ENCODE results near the gene PKP2. TPM values are rescaled to one million over a fixed set of nuclear protein-coding genes. Genes with fewer than 3 reads are reported as not detected.

PKP2 gene
- polyA plus RNA-seq (2012; ENCODE audit: insufficient read depth, insufficient read length), result not detected

DNA sequence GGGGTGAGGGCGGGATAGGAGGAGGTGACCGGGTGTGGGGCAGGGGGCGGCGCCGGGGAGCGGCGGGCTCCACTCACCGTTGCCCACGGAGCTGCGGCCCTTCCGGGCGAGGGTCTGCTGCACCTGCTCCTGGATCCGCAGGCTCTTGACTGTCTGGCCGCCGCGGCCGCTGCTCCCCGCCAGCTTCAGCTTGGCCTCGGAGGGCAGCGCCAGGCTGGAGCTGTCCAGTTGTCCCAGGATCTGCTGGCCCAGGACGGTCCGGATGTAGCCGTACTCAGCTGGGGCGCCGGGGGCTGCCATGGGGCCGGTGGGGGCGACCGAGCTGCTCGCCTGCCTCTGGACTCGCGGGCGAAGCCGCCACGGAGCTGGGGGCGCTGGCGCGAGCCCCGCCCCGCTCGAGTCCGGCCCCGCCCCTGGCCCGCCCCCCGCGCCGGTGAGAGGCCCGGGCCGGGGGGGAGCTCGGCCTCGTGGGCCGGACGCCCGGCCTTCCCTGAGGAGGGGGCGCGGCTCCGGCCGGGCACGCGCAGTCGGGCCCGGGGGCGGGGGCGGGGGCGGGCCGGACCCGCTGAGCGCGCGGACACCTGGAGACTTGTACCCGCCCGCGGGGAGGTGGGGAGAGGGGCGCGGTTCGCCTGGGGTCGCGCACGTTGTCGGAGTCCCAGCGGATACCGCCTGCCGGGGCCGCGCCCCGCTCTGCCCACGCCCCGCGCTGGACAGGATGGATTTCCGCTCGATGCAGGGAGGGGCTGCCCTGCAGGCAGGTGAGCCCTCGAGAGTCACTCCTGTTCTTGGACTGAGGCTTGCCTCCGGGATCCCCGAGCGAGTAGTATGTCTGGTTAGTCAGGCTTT, at the start of gene PKP2:
Gene PKP2 (minus strand): TSS at position 346 of the 849 bp plus-strand sequence. CDS start 46 bp downstream, at position 300.
- H3K4me3 ChIP-seq (ENCODE audit: low read length), result no peak within 1 kb of the TSS

DNA sequence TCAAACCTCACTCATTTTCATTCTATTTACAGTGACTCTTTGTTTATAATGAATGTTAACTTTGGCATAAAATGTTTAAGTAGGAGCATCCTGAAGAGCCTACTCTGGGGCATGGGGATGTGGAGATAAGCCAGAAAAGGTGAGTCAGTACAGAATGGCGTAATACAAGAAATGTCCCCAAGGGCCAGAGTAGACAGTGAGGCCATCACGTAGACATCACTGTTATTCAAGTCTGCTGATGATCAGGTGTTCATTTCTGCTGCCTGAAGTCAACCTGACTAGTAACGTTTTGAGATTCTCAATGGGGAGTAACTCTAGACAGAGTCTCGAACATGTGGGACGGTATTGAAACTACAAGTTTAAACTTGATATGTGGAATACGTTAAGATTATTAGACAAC, 47.6 kb upstream of the PKP2 start:
- DNase-seq (ENCODE audit: low read depth, low spot score), result no peak
- no peak overlapping the region for H3K4me3 ChIP-seq (ENCODE audit: low read length)

More for the DNA sequence above, at the start of gene PKP2:
- no peak for DNase-seq (ENCODE audit: low read depth, low spot score)

DNA sequence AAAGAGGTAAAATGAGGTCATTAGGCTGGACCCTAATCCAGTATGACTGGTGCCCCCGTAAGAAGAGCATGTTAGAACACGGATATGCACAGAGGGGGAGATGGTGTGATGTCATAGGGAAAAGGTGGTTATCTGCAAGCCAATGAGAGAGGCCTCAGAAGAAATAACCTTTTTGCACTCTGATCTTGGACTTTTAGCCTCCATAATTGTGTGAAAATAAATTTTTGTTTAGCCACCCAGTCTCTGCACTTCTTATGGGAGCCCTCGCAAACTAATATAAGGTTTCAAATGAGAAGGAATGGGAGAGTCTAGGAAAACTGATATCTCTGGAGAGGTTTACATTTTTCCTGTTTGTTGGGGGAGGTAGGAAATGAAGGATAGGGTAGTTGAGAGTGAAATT, 43.2 kb upstream of the PKP2 start:
- no peak for DNase-seq (ENCODE audit: low read depth, low spot score)

DNA sequence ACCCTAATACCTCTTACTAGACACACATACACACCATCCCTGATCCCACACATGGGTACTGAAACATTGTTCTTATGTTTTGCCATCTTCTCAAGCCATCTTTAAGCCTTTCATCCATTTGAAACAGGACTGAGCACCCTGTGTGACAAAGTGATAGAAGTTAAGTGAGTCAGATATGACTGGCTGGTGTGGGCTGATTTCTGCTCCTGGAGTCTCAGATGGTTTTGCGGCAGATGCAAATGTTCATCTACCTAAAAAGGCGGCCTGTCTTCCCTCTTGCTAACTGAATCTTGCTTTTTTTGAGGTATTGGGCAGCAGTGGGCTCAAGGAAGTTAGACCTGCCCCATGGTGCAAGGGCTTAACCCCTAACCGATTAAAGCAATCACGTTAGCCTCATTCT, 30.4 kb upstream of the PKP2 start:
- no peak for DNase-seq (ENCODE audit: low read depth, low spot score)
- no peak overlapping the region for H3K4me3 ChIP-seq (ENCODE audit: low read length)

More for the DNA sequence above, 43.2 kb upstream of the PKP2 start:
- no peak overlapping the region for H3K4me3 ChIP-seq (ENCODE audit: low read length)

DNA sequence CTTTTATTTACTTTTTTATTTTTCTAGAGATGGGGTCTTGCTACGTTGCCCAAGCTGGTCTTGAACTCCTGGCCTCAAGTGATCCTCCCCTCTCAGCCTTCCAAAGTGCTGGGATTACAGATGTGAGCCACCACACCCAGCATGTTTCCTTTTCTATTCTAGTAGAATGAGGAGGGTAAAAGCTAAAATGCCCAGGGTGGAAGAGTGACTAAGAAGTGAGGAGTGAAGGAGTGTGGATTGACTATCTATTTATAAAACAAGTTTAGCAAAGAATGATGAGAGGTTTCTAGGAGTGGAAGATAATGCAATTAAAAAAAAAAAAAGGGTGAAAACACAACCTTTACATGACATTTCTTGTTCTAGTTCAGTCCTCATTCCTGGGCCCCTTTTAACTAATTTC, 29.8 kb upstream of the PKP2 start:
- H3K4me3 ChIP-seq (ENCODE audit: low read length), result no peak overlapping the region
- DNase-seq (ENCODE audit: low read depth, low spot score), result no peak

DNA sequence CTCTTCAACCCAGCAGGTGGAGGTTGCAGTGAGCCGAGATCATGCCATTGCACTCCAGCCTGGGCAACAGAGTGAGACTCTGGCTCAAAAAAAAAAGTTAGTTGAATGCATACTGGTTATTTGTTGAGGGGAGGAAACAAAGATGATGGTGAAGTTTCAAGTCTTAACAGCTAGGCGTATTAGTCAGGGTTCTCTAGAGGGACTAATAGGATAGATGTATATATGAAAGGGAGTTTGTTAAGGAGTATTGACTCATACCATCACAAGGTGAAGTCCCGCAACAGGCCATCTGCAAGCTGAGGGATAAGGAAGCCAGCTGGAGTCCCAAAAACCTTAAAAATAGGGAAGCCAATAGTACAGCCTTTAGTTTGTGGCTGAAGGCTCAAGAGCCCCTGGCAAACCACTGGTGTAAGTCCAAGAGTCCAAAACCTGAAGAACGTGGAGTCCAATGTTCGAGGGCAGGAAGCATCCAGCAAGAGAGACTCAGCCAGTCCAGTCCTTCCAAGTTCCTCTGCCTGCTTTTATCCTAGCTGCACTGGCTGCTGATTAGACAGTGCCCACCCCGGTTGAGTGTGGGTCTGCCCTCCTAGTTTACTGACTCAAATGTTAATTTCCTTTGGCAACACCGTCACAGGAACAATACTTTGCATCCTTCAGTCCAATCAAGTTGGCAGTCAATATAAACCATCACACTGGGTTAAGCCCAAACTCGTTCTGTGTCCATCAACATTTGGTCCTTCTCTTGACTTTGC, 26.1 kb upstream of the PKP2 start:
- H3K4me3 ChIP-seq (ENCODE audit: low read length), result no peak overlapping the region
- no peak for DNase-seq (ENCODE audit: low read depth, low spot score)

DNA sequence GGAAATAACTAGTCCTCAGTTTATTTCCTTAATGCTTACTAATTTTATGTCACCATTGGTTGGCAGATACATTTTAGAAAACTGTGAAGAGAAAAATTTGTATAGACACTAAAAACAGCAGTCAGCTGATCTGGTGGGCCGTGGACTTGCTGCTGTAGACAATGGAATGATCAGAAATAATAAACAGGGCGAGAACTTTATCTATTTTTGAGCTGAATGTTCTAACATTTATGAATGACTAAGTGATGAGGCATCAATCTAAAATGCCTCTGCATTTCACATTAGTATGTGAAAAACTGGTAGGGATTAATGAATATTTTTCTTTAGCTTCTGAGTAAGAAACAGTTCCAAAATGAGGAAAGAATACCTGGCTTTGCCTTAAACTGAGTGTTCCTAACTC, 24.8 kb upstream of the PKP2 start:
- no peak overlapping the region for H3K4me3 ChIP-seq (ENCODE audit: low read length)
- DNase-seq (ENCODE audit: low read depth, low spot score), result no peak

DNA sequence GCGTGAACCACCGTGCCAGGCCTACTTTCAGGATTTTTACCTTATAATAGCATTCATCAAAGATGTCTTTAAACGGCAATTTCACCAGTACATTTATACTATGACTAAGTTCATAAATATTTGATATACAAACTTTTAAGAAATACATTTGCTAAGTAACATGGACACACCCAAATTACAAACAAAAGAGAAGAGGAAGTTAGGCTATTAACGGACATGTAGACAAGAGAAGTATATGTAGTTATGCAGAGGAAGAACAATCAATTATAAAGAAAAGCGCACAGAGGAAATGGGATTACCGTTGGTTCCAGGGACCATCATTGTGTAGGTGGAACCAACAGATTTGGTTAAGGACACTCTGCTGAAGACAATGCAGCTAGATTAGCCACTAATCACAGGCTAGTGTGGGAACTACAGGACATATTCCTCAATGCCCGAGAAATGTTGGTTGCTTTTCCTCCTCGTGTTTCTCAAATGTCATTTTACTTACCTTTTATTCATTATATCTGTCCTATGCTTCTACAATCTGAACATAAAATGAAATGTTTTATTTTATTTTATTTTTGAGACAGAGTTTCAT, 24.0 kb upstream of the PKP2 start:
- no peak for DNase-seq (ENCODE audit: low read depth, low spot score)
- H3K4me3 ChIP-seq (ENCODE audit: low read length), result no peak overlapping the region

DNA sequence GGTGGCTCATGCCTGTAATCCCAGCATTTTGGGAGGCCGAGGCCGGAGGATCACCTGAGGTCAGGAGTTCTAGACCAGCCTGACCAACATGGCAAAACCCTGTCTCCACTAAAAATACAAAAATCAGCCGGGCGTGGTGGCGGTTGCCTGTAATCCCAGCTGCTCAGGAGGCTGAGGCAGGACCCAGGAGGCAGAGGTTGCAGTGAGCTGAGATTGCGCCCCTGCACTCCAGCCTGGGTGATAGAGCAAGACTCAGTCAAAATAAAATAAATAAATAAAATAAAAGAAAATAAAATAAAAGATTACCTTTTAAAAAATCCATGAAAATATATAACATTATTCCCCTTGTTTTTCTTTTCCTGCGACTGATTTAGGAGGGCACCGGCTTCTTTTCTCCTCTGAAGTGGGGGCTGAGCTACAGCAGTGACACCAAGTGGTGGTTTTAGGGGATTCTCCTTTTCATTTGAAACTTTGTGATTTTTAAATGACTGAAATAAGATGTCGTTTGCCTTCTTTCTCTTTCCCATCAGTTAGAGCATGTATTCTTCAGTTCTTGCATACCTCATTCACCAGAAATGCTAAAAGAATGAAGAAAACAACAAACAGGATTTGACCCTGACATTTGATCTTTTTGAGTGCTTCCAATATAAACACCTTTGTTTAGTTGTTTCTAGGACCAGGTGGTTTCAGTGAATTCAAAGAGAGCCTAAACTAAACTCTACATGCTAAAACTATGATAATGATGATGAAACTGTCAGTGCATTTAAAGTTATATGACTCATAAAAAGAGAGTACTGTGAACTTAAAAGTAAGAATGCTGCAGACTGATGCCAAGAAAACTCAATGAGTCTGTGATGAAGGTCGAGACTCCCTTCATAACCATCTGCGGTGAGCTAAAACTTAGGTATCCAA, 22.6 kb upstream of the PKP2 start:
- DNase-seq (ENCODE audit: low read depth, low spot score), result peak; percentile 20
- H3K4me3 ChIP-seq (ENCODE audit: low read length), result no peak overlapping the region

DNA sequence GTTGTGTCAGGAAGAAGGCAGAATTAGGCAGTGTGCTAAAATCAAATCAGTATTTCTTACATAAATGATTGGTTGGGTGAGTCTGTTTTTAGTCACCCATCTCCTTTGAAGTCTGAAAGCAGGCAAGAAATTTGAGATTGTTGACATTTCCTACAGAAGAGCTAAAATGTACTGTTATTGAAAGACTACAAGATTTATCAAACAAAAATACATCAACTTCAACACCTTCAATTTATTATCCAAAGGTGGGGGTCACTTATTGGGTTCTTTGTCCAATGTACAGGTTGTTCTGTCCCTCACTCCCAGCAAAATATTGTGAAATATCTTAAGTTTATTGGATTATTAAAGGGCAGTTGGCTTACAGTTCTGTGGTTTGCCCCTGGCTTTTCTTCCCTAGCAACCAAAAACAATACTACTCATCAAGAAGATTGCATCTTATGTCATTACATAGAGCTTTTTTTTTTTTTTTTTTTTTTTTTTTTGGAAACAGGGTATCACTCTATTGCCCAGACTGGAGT, 20.6 kb upstream of the PKP2 start:
- H3K4me3 ChIP-seq (ENCODE audit: low read length), result no peak overlapping the region
- no peak for DNase-seq (ENCODE audit: low read depth, low spot score)

DNA sequence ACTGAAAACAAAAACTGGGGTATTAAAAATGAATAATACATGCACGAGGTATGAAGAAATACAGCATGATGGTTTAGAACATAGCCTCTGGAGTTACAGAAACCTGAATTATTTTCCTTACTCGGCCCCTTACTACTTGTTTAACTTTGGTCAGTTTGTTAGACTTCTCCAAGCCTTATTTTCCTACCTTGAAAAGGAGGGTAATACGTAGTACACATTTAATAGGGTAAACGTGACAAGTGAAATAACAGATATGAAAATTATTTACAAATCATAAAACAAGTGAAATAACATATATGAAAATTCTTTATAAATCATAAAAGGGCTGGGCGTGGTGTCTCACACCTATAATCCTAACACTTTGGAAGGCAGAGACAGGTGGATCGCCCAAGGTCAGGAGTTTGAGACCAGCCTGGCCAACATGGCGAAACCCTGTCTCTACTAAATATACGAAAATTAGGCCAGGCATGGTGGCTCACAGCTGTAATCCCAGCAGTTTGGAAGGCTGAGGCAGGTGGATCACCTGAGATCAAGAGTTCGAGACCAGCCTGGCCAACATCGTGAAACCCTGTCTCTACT, 11.4 kb upstream of the PKP2 start:
- no peak for DNase-seq (ENCODE audit: low read depth, low spot score)
- H3K4me3 ChIP-seq (ENCODE audit: low read length), result no peak overlapping the region

DNA sequence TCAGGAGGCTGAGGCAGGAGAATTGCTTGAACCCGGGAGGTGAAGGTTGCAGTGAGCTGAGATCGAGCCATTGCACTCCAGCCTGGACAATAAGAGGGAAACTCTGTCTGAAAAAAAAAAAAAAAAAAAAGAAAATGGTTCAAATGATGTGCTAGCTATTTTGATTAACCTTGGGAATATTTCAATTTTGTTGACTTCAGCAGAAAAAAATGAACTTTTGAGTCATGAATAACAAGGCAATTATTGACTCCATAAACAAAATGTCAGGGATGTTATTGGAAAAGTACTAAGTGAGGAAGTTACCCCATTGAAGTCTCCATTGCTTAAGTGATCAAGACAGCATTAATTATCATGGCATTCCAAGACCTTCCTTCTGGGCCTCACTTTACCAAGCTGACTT, 10.6 kb upstream of the PKP2 start:
- DNase-seq (ENCODE audit: low read depth, low spot score), result no peak
- H3K4me3 ChIP-seq (ENCODE audit: low read length), result no peak overlapping the region

DNA sequence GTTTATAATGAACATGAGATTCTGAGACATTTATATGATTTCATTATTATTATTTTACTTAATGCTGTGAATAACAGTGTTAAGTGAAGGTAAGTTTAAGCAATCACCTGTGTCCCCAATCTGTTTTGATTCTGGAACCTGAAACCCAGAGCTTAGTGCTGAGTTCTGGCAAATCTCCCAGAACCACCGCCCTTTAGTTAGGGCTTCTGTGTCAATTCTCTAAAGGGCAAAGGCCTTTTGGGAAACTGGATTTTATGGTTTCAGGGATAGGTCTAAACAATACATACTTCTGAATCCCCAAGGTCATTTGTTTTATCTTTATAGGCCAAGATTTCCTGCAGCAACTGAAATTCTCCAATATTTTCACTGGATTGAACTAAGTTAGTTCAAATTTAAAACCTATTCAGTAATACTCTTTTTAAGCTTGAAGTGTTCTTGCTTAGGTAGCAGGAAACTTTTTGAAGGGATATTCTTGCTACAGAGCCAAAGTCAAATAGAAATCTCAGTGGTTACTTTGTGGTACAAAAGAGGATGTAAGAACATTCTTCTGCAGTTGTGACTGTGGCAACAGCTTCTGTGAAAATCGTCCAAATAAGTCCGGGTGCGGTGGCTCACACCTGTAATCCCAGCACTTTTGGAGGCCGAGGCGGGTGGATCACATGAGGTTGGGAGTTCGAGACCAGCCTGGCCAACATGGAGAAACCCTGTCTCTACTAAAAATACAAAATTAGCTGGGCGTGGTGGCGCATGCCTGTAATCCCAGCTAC, 10.0 kb upstream of the PKP2 start:
- no peak for DNase-seq (ENCODE audit: low read depth, low spot score)
- H3K4me3 ChIP-seq (ENCODE audit: low read length), result no peak overlapping the region

DNA sequence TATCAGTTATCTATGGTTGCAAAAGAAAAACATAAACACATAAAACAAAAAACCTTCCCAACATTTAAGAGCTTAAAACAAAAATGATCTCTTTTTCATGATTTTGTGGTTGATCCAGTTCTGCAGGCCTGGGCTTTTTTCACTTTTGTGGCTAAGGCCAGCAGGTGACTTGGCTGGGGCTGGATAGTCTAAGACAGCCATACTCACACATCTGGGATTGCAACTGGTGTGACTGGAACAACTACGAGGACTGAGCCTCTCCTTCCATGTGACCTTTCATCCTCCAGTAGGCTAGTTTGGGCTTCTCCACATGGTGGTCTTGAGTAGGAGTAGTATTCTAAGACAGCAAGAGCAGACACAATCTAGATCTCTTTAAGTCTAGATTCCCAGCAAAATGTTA, 7.2 kb upstream of the PKP2 start:
- H3K4me3 ChIP-seq (ENCODE audit: low read length), result no peak overlapping the region
- no peak for DNase-seq (ENCODE audit: low read depth, low spot score)

DNA sequence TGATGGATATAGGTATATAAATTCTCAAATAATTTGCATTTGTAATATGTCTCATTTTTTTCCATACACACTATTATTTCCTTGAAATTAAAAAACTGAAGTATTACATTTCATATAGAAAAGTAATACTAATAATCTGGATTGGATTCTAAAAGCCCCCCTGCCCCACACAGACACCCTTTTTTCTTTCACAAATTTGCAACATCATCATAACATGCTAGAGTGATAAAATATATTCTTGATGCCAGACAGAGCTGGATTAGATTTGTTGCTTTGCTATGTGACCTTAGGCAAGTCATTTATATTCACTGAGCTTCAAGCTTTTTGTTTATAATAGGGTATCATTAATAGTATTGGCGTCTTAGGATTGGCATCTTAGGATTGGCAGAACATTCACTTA, 6.7 kb upstream of the PKP2 start:
- DNase-seq (ENCODE audit: low read depth, low spot score), result no peak
- no peak overlapping the region for H3K4me3 ChIP-seq (ENCODE audit: low read length)

DNA sequence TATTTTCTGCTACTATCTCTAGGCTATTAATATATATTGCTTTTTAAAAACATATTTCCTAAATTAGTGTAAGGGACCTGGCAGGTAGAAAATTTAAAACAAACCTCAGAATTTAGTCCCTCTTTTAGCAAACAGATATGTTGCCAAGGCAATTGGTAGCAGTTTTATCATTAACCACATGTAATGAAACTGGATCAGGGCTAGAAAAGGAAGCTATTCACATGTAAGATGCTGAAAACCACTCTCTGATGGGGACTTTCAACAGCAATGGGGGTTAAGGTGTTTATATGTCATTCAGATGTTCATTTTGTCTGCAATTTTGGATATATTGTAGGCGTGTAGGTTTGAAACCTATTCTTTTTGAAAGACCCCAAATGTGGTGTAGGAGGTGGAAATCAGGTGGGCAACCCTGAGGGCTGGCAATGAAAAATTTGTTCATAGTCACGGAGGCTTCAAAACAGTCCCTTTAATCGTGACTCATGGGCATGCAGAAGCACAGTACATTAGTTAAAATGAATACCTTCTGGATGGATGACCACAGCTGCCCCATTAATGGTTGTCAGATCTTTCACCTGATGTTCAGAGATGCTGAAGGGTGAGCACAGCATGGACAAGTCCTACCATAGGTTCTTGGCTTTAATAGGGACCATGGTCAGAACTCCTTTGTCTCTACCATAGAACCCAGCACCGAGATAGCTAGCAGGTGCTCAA, 5.9 kb upstream of the PKP2 start:
- H3K4me3 ChIP-seq (ENCODE audit: low read length), result no peak overlapping the region
- no peak for DNase-seq (ENCODE audit: low read depth, low spot score)

DNA sequence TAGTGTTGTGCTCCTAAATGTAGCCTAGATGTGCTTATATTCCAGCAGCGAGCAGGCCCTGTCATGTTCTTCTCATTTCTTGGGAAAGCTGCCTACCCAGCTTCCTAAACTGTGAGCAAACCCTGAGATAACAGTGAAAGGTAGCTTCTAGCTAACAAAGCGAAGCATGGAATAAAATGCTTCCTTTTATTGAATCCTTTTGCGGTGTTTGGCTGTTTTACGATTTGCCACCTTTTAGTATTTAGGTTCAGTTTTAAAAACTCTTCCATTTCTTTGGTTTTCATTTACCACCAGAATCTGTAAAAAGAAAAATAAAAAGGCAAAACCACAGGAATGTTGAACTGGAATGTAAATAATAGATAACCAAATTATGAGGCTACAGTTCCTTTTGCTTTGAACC, 5.0 kb upstream of the PKP2 start:
- no peak overlapping the region for H3K4me3 ChIP-seq (ENCODE audit: low read length)
- DNase-seq (ENCODE audit: low read depth, low spot score), result no peak

Data from Jurkat, Clone E6-1 (cell line).